Caco-2 (cell line): ENCODE data around the gene COL20A1. TPM values are rescaled to one million over a fixed set of nuclear protein-coding genes. Genes with fewer than 3 reads are reported as not detected.

ENCODE experiments used
- BruUV-seq: library from RNA; stranded (reverse); fragments of 400-500 nt; replicated peaks from 2 replicates; lab custom pipeline; 2021; lab: Mats Ljungman, UMichigan
- CTCF ChIA-PET: fragments of 300-600 bp; sonication (Branson Sonifier 250); formaldehyde crosslinking; loops from one replicate; lab custom pipeline; 2022; ENCODE audit warnings: antibody characterized with exemption; lab: Charles Lee
- POLR2A ChIA-PET: fragments of 300-600 bp; sonication (Branson Sonifier 250); formaldehyde crosslinking; loops from one replicate; lab custom pipeline; 2022; ENCODE audit warnings: antibody characterized with exemption; lab: Charles Lee
- DNase-seq, 2 experiments: peaks; one replicate each; pipeline versions ENCODE4 v3.0.0 to v3.0.0-alpha.2; 2020 to 2022
- H3K27me3 ChIP-seq: replicated peaks from 2 replicates; pipeline ENCODE4 v1.6.0; 2011; ENCODE audit warnings: low read length; ENCODE audit not compliant: control insufficient read depth, insufficient read depth
- H3K36me3 ChIP-seq: 2 replicates; pipeline ENCODE4 v1.5.1; 2011; ENCODE audit warnings: low read length; ENCODE audit not compliant: control insufficient read depth, insufficient read depth
- H3K4me1 ChIP-seq: fragments of 250-450 bp; sonication (Bioruptor Pico); 2 replicates; pipeline ENCODE4 v1.5.1; 2020; ENCODE audit warnings: mild to moderate bottlenecking
- H3K4me3 ChIP-seq: 2 replicates; pipeline ENCODE4 v1.5.1; 2011; ENCODE audit warnings: low read depth, mild to moderate bottlenecking, control low read depth, low read length
- H3K9me3 ChIP-seq: fragments of 250-450 bp; sonication (Bioruptor Pico); 2 replicates; pipeline ENCODE4 v1.5.1; 2020; ENCODE audit warnings: mild to moderate bottlenecking, moderate library complexity
- H3K27ac Mint-ChIP-seq: one replicate; pipeline ENCODE4 v1.8.0; 2022; ENCODE audit warnings: mixed read lengths; ENCODE audit not compliant: unreplicated experiment
- H3K27me3 Mint-ChIP-seq: one replicate; pipeline ENCODE4 v1.8.0; 2022; ENCODE audit warnings: mixed read lengths; ENCODE audit not compliant: insufficient read depth, unreplicated experiment
- H3K36me3 Mint-ChIP-seq: one replicate; pipeline ENCODE4 v1.8.0; 2022; ENCODE audit warnings: mild to moderate bottlenecking, mixed read lengths; ENCODE audit not compliant: insufficient read depth, unreplicated experiment
- H3K4me1 Mint-ChIP-seq: one replicate; pipeline ENCODE4 v1.8.0; 2022; ENCODE audit warnings: low read depth, mixed read lengths; ENCODE audit not compliant: unreplicated experiment
- H3K4me3 Mint-ChIP-seq: one replicate; pipeline ENCODE4 v1.8.0; 2022; ENCODE audit warnings: mild to moderate bottlenecking, moderate library complexity, mixed read lengths; ENCODE audit not compliant: unreplicated experiment
- H3K9me3 Mint-ChIP-seq: one replicate; pipeline ENCODE4 v1.8.0; 2022; ENCODE audit warnings: mixed read lengths; ENCODE audit not compliant: unreplicated experiment
- intact Hi-C: fragments of 100-400 bp; cut with micrococcal nuclease; formaldehyde crosslinking; loops from one replicate; pipeline ENCODE4 v1.10.0; 2022; ENCODE audit not compliant: unreplicated experiment
- total RNA-seq: library from RNA; stranded (reverse); gene quantifications from 2 replicates; pipeline ENCODE4 v1.2.3, GENCODE V29; 2022
- TF ChIP-seq, protein P1 (sequence below), 2 experiments: fragments of 200-600 bp in 1 of 2; IDR thresholded peaks; 1 replicate in 1 of 2; 2 replicates in 1 of 2; pipeline versions ENCODE4 v1.5.1 to v1.8.0; 2011 to 2022; ENCODE audit warnings: antibody characterized with exemption in 1 of 2, control low read depth in 1 of 2, inconsistent platforms in 1 of 2, low read depth in 1 of 2, low read length in 1 of 2, mild to moderate bottlenecking in 1 of 2, moderate library complexity in 1 of 2; ENCODE audit not compliant: insufficient read depth in 1 of 2, severe bottlenecking in 1 of 2, unreplicated experiment in 1 of 2

The COL20A1 gene
- total RNA-seq, 1 experiment from 2014 or later = 0.27 TPM

DNA sequence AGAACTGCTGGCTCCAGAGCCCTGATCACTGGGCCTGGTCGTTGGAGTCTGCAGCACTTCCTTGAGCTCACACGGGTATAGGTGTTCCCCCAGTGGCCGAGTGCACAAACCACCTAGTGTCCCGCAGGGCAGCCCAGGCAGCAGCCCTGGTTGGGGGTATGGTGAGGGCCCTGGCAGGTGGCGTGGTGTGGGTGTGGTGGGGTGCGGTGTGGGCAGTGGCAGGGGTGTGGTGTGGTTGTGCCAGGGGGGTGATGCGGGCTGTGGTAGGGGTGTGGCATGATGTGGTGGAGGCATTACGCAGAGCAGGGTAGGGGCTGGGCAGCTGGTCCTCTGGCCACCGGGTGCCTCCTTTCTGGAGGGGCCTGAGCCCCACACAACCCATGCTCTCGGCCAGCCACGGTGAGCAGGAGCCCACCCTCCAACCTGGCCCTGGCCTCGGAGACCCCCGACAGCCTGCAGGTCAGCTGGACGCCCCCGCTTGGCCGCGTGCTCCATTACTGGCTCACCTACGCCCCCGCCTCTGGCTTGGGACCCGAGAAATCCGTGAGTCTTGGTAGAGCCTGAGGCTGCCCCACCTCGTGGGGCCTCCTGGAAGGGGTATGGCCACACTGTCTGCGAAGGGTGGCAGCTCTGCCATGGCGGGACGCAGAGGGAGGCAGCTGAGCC lies 20.5 kb downstream of the COL20A1 start:
- H3K4me3 ChIP-seq = no peak overlapping the region
- TF ChIP-seq, protein P1, sequence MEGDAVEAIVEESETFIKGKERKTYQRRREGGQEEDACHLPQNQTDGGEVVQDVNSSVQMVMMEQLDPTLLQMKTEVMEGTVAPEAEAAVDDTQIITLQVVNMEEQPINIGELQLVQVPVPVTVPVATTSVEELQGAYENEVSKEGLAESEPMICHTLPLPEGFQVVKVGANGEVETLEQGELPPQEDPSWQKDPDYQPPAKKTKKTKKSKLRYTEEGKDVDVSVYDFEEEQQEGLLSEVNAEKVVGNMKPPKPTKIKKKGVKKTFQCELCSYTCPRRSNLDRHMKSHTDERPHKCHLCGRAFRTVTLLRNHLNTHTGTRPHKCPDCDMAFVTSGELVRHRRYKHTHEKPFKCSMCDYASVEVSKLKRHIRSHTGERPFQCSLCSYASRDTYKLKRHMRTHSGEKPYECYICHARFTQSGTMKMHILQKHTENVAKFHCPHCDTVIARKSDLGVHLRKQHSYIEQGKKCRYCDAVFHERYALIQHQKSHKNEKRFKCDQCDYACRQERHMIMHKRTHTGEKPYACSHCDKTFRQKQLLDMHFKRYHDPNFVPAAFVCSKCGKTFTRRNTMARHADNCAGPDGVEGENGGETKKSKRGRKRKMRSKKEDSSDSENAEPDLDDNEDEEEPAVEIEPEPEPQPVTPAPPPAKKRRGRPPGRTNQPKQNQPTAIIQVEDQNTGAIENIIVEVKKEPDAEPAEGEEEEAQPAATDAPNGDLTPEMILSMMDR (IDR thresholded peaks at IDR 0.05; ENCODE audit: insufficient read depth in 1 of 2, low read depth in 1 of 2, low read length in 1 of 2, severe bottlenecking in 1 of 2, unreplicated experiment in 1 of 2) = no peak
- no peak overlapping the region for H3K4me3 Mint-ChIP-seq
- no peaks in the 10 kb centered on the region for H3K4me1 ChIP-seq
- H3K36me3 Mint-ChIP-seq = no peaks in the 10 kb centered on the region
- H3K27me3 ChIP-seq = peaks cover 1% of the 10 kb centered on the region; the same call in 1 of the 2 replicates
- H3K27ac Mint-ChIP-seq = no peak overlapping the region
- no TSS peak for BruUV-seq
- peaks cover 3% of the 10 kb centered on the region for H3K27me3 Mint-ChIP-seq
- no peaks in the 10 kb centered on the region for H3K4me1 Mint-ChIP-seq
- no peaks in the 10 kb centered on the region for H3K36me3 ChIP-seq
- POLR2A ChIA-PET = no interaction called here
- no peaks in the 10 kb centered on the region for H3K9me3 Mint-ChIP-seq
- H3K9me3 ChIP-seq = no peaks in the 10 kb centered on the region
- no peak for DNase-seq
- CTCF ChIA-PET = interaction anchor here (0.5 to 2.8 kb wide), 3 partner anchors 69 to 207 kb away, joined by 3 to 12 read pairs (median 3); no protein-coding TSS in a partner anchor
- intact Hi-C loops = no loop called here

DNA sequence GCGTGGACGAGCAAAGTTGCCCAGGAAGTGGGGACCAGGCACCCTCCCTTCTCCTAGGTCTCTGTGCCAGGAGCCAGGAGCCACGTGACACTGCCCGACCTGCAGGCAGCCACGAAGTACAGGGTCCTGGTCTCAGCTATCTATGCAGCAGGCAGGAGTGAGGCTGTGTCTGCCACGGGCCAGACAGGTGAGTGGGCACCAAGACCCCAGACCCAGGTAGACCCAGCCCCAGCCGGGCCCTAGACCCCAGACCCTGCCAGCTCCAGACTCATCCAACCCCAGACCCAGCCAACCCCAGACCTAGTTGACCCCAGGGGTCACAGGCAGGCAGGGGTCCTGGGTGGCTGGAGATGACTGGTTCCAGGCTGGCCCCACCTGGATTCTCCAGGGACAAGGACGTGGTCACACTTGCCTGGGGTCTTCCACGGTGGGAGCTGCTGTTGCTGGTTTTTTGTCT lies 21.1 kb downstream of the COL20A1 start:
- Mint-ChIP-seq H3K9me3 (no peaks in the 10 kb centered on the region), H3K4me1 (no peaks in the 10 kb centered on the region), H3K27ac (no peak overlapping the region), H3K36me3 (no peaks in the 10 kb centered on the region), H3K4me3 (no peak overlapping the region), H3K27me3 (peaks cover 3% of the 10 kb centered on the region)
- POLR2A ChIA-PET = no interaction called here
- TF ChIP-seq, protein P1 (IDR thresholded peaks at IDR 0.05; ENCODE audit: insufficient read depth in 1 of 2, low read depth in 1 of 2, low read length in 1 of 2, severe bottlenecking in 1 of 2, unreplicated experiment in 1 of 2) = no peak
- H3K27me3 ChIP-seq = peaks cover 1% of the 10 kb centered on the region; the same call in 1 of the 2 replicates
- DNase-seq = no peak
- intact Hi-C loops = no loop called here
- H3K4me3 ChIP-seq = no peak overlapping the region
- H3K9me3 ChIP-seq = no peaks in the 10 kb centered on the region
- no peaks in the 10 kb centered on the region for H3K36me3 ChIP-seq
- CTCF ChIA-PET = interaction anchor here (0.6 to 2.8 kb wide), 2 partner anchors 12 to 68 kb away, joined by 7 to 12 read pairs; no protein-coding TSS in a partner anchor
- BruUV-seq = no TSS peak
- no peaks in the 10 kb centered on the region for H3K4me1 ChIP-seq

DNA sequence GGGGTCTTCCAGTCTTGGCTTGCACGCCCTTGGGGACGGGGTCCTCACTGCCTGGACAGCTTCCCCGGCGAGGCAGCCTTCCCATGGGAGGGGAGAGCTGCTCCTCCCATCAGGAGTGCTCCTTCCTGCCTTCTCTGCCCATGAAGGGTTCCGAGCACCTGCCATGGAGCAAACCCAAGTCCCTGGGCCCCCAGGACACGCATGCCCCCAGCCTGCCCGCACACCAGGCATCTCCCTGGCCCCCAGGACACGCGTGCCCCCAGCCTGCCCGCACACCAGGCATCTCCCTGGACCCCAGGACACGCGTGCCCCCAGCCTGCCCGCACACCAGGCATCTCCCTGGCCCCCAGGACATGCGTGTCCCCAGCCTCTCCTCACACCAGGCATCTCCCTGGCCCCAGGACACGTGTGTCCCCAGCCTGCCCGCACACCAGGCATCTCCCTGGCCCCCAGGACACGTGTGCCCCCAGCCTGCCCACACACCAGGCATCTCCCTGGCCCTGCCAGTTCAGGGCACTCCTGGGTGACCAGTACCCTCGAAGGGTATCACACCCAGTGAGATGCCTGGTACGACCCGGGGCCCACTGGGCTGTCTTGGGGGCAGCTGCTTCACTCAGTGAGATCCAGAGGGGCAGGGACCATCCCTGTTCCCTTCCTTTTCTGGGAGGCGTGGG lies 21.7 kb downstream of the COL20A1 start:
- Histone ChIP-seq H3K9me3 (no peaks in the 10 kb centered on the region), H3K36me3 (no peaks in the 10 kb centered on the region), H3K4me1 (no peaks in the 10 kb centered on the region), H3K4me3 (no peak overlapping the region), H3K27me3 (peaks cover 1% of the 10 kb centered on the region; the same call in 1 of the 2 replicates)
- CTCF ChIA-PET = interaction anchor here (0.6 to 2.8 kb wide), 2 partner anchors 11 to 67 kb away, joined by 7 to 12 read pairs; no protein-coding TSS in a partner anchor
- no peak overlapping the region for H3K27ac Mint-ChIP-seq
- H3K27me3 Mint-ChIP-seq = peaks cover 3% of the 10 kb centered on the region
- H3K9me3 Mint-ChIP-seq = no peaks in the 10 kb centered on the region
- no peak for DNase-seq
- H3K4me1 Mint-ChIP-seq = no peaks in the 10 kb centered on the region
- intact Hi-C loops = no loop called here
- no peak overlapping the region for H3K4me3 Mint-ChIP-seq
- BruUV-seq = no TSS peak
- TF ChIP-seq, protein P1 (IDR thresholded peaks at IDR 0.05; ENCODE audit: insufficient read depth in 1 of 2, low read depth in 1 of 2, low read length in 1 of 2, severe bottlenecking in 1 of 2, unreplicated experiment in 1 of 2) = no peak
- no peaks in the 10 kb centered on the region for H3K36me3 Mint-ChIP-seq
- POLR2A ChIA-PET = no interaction called here
